SK-N-SH (cell line): Measurements from ENCODE around the gene MAN2A2. TPM values are rescaled to one million over a fixed set of nuclear protein-coding genes. Genes with fewer than 3 reads are reported as not detected.

Experiments
- CTCF ChIA-PET: fragments of 300-600, 350-600 bp; formaldehyde crosslinking; extraction: SDS; loops from one replicate; lab custom pipeline; 2021; lab: Yijun Ruan, JAX
- POLR2A ChIA-PET: fragments of 350-600 bp; sonication (Branson Sonifier 250); formaldehyde crosslinking; extraction: SDS; loops from one replicate; lab custom pipeline; 2020; ENCODE audit warnings: antibody characterized with exemption, inconsistent platforms; lab: Yijun Ruan, JAX
- DNase-seq: peaks from one replicate; pipeline ENCODE4 v3.0.0; 2012
- H2AFZ ChIP-seq: fragments of 200-600 bp; sonication (generic); 2 replicates; pipeline ENCODE4 v1.8.1; 2016; ENCODE audit warnings: antibody characterized with exemption, mild to moderate bottlenecking, low read depth
- H3F3A ChIP-seq: fragments of 200-600 bp; sonication (generic); replicated peaks from 2 replicates; pipeline ENCODE3; 2016; ENCODE audit warnings: antibody characterized with exemption, mild to moderate bottlenecking; ENCODE audit not compliant: insufficient read depth
- H3K27ac ChIP-seq, 2 experiments: fragments of 200-500 bp in 1 of 2; fragments of 200-600 bp in 1 of 2; sonication (Bioruptor generic) in 1 of 2; sonication (generic), shearing (Covaris generic) in 1 of 2; 2 replicates each; pipeline versions ENCODE4 v1.5.1 to v1.6.1; 2014 to 2016; ENCODE audit warnings: low read depth in 2 of 2, inconsistent platforms in 1 of 2, low read length in 1 of 2, mild to moderate bottlenecking in 1 of 2, mixed read lengths in 1 of 2
- H3K27me3 ChIP-seq: fragments of 200-600 bp; sonication (generic), shearing (Covaris generic); 2 replicates; pipeline ENCODE4 v1.6.1; 2016; ENCODE audit warnings: mixed run types; ENCODE audit not compliant: insufficient read depth
- H3K36me3 ChIP-seq, 2 experiments: fragments of 200-500 bp in 1 of 2; fragments of 200-600 bp in 1 of 2; sonication (Bioruptor generic) in 1 of 2; sonication (generic) in 1 of 2; replicated peaks in 1 of 2; 2 replicates each; pipeline versions ENCODE3 to v1.5.1; 2014 to 2016; ENCODE audit warnings: low read length in 1 of 2, mild to moderate bottlenecking in 1 of 2; ENCODE audit not compliant: insufficient read depth in 2 of 2, control insufficient read depth in 1 of 2
- H3K4me1 ChIP-seq, 2 experiments: fragments of 200-500 bp in 1 of 2; fragments of 200-600 bp in 1 of 2; sonication (Bioruptor generic) in 1 of 2; sonication (generic), shearing (Covaris generic) in 1 of 2; 2 replicates each; pipeline versions ENCODE4 v1.5.1 to v1.6.1; 2014 to 2016; ENCODE audit warnings: low read depth in 1 of 2, low read length in 1 of 2, mixed run types in 1 of 2; ENCODE audit not compliant: insufficient read depth in 2 of 2, control insufficient read depth in 1 of 2
- H3K4me2 ChIP-seq: fragments of 200-600 bp; sonication (generic), shearing (Covaris generic); 2 replicates; pipeline ENCODE4 v1.6.1; 2017; ENCODE audit warnings: mixed run types
- H3K4me3 ChIP-seq, 2 experiments: fragments of 200-500 bp in 1 of 2; fragments of 200-600 bp in 1 of 2; sonication (Bioruptor generic) in 1 of 2; sonication (generic), shearing (Covaris generic) in 1 of 2; 2 replicates each; pipeline versions ENCODE4 v1.5.1 to v1.8.1; 2014 to 2016; ENCODE audit warnings: low read depth in 2 of 2, inconsistent platforms in 1 of 2, low read length in 1 of 2, mild to moderate bottlenecking in 1 of 2, mixed read lengths in 1 of 2, moderate library complexity in 1 of 2
- H3K79me2 ChIP-seq: fragments of 200-600 bp; sonication (generic); 2 replicates; pipeline ENCODE4 v1.8.1; 2017; ENCODE audit warnings: mild to moderate bottlenecking; ENCODE audit not compliant: insufficient read depth
- H3K9ac ChIP-seq: fragments of 200-600 bp; sonication (generic); 2 replicates; pipeline ENCODE4 v1.6.1; 2017; ENCODE audit warnings: mixed run types
- H3K9me2 ChIP-seq: fragments of 200-600 bp; sonication (generic); 2 replicates; pipeline ENCODE4 v1.6.1; 2017; ENCODE audit warnings: mixed run types
- H3K9me3 ChIP-seq: fragments of 200-600 bp; sonication (generic); 2 replicates; pipeline ENCODE4 v1.6.1; 2017; ENCODE audit warnings: mixed run types, mild to moderate bottlenecking, moderate library complexity
- H4K20me1 ChIP-seq: fragments of 200-600 bp; sonication (generic); 2 replicates; pipeline ENCODE4 v1.6.1; 2017; ENCODE audit warnings: mild to moderate bottlenecking, mixed run types; ENCODE audit not compliant: insufficient read depth
- CHD2 ChIP-seq: fragments of 150-350 bp; IDR thresholded peaks from 2 replicates; pipeline ENCODE4 v1.6.1; 2018; ENCODE audit warnings: low read length; ENCODE audit not compliant: partially characterized antibody
- CTCF ChIP-seq: fragments of 200-600 bp; sonication (generic); IDR thresholded peaks from 2 replicates; pipeline ENCODE4 v1.6.1; 2017; ENCODE audit warnings: antibody characterized with exemption, mild to moderate bottlenecking, moderate library complexity
- ELF1 ChIP-seq: IDR thresholded peaks from 2 replicates; pipeline ENCODE4 v1.4.0; 2012
- EP300 ChIP-seq, 2 experiments: IDR thresholded peaks; 2 replicates each; pipeline versions ENCODE4 v1.4.0 to v1.6.1; 2012; ENCODE audit warnings: borderline replicate concordance in 1 of 2, low read depth in 1 of 2, low read length in 1 of 2
- FOXJ3 ChIP-seq: sonication (generic); formaldehyde crosslinking; IDR thresholded peaks from 2 replicates; pipeline ENCODE4 v1.5.1; 2020; ENCODE audit warnings: mild to moderate bottlenecking, missing genetic modification reagents
- GABPA ChIP-seq: IDR thresholded peaks from 2 replicates; pipeline ENCODE4 v1.4.0; 2012; ENCODE audit warnings: low read depth, mild to moderate bottlenecking
- GATA2 ChIP-seq: sonication (generic); formaldehyde crosslinking; IDR thresholded peaks from 2 replicates; pipeline ENCODE4 v1.5.0; 2020; ENCODE audit warnings: mild to moderate bottlenecking, missing genetic modification reagents
- MAX ChIP-seq: IDR thresholded peaks from 2 replicates; pipeline ENCODE4 v1.4.0; 2012; ENCODE audit warnings: low read depth
- MXI1 ChIP-seq: IDR thresholded peaks from 2 replicates; pipeline ENCODE4 v1.6.1; 2012; ENCODE audit warnings: mild to moderate bottlenecking, low read depth, low read length, improper control_type of control experiment
- NFIC ChIP-seq: IDR thresholded peaks from 2 replicates; pipeline ENCODE4 v1.4.0; 2012; ENCODE audit warnings: borderline replicate concordance
- NRF1 ChIP-seq: IDR thresholded peaks from 2 replicates; pipeline ENCODE4 v1.6.1; 2012; ENCODE audit warnings: low read depth, mild to moderate bottlenecking, low read length
- PBX3 ChIP-seq: IDR thresholded peaks from 2 replicates; pipeline ENCODE4; 2012
- RAD21 ChIP-seq: IDR thresholded peaks from 2 replicates; pipeline ENCODE4 v1.6.1; 2012; ENCODE audit warnings: mild to moderate bottlenecking, low read length
- RCOR1 ChIP-seq: fragments of 150-350 bp; IDR thresholded peaks from 2 replicates; pipeline ENCODE4 v1.6.1; 2017; ENCODE audit warnings: antibody characterized with exemption, low read length
- RFX5 ChIP-seq: IDR thresholded peaks from 2 replicates; pipeline ENCODE4 v1.6.1; 2012; ENCODE audit warnings: mild to moderate bottlenecking, improper control_type of control experiment, low read length
- RXRA ChIP-seq: IDR thresholded peaks from 2 replicates; pipeline ENCODE4 v1.4.0; 2012; ENCODE audit warnings: low read depth, mild to moderate bottlenecking, borderline replicate concordance
- SMC3 ChIP-seq: IDR thresholded peaks from 2 replicates; pipeline ENCODE4 v1.6.1; 2012; ENCODE audit warnings: low read depth, low read length, improper control_type of control experiment
- TEAD4 ChIP-seq: IDR thresholded peaks from 2 replicates; pipeline ENCODE4 v1.4.0; 2012; ENCODE audit warnings: mild to moderate bottlenecking, borderline replicate concordance; ENCODE audit not compliant: insufficient read depth
- YY1 ChIP-seq: IDR thresholded peaks from 2 replicates; pipeline ENCODE4 v1.4.0; 2012; ENCODE audit warnings: low read depth, mild to moderate bottlenecking
- WGBS: methylation state at CpG from one replicate; pipeline ENCODE4 v1.1.6; 2017; ENCODE audit warnings: low lambda C conversion rate; 5-methylcytosine and 5-hydroxymethylcytosine counted together
- polyA plus RNA-seq, 3 experiments: library from polyadenylated mRNA; depleted of rRNA; stranded (reverse); fragments of >200 nt; gene quantifications; 2 replicates each; pipeline ENCODE4 v1.2.3, GENCODE V29; 2012

MAN2A2 gene
- polyA plus RNA-seq, 1 of the 3 experiments (the other 2 are of a cell fraction), result 35.0 TPM

GRCh38 chr15:90893175-90894090, 9.7 kb upstream of the MAN2A2 start:
- ChIA-PET CTCF (interaction anchor here (0.8 to 6.4 kb wide), 7 partner anchors 7 to 247 kb away, joined by 3 to 93 read pairs (median 6); partner anchors contain the start of genes FES, HDDC3, MAN2A2 and UNC45A), POLR2A (no interaction called here)
- H3K27ac ChIP-seq, result no peak overlapping the region
- no peak overlapping the region for H3K4me2 ChIP-seq
- peak; percentile 57 for DNase-seq
- 93% methylated on average over 24 of the region's 33 CpGs for WGBS
- no peaks in the 10 kb centered on the region for H3K36me3 ChIP-seq
- H3K4me3 ChIP-seq, result no peak overlapping the region
- H4K20me1 ChIP-seq, result no peaks in the 10 kb centered on the region
- H3F3A ChIP-seq, result no peaks in the 10 kb centered on the region
- no peak overlapping the region for H2AFZ ChIP-seq
- no peak overlapping the region for H3K9ac ChIP-seq
- H3K79me2 ChIP-seq, result no peaks in the 10 kb centered on the region
- H3K9me3 ChIP-seq, result no peaks in the 10 kb centered on the region
- no peaks in the 10 kb centered on the region for H3K27me3 ChIP-seq
- TF ChIP-seq RAD21, result no peak
- TF ChIP-seq CTCF, result peak; percentile 29
- no peak for TF ChIP-seq RFX5
- TF ChIP-seq YY1, result no peak
- no peak for TF ChIP-seq NRF1
- H3K9me2 ChIP-seq, result no peaks in the 10 kb centered on the region
- H3K4me1 ChIP-seq, result peaks cover 0 to 8% of the 10 kb centered on the region in 2 experiments; a peak in 1 of 4 replicates

- Histone ChIP-seq H3K79me2 (no peaks in the 10 kb centered on the region), H4K20me1 (no peaks in the 10 kb centered on the region), H3K9me3 (no peaks in the 10 kb centered on the region), H3K36me3 (no peaks in the 10 kb centered on the region), H3K4me3 (no peak overlapping the region; a peak in 1 of 4 replicates), H2AFZ (no peak overlapping the region), H3K27me3 (no peaks in the 10 kb centered on the region), H3K9ac (no peak overlapping the region), H3K27ac (peak overlapping the region in 1 of 2 experiments; percentile 83; a peak in 2 of 4 replicates), H3F3A (peaks cover 2% of the 10 kb centered on the region), H3K4me1 (peaks cover 0 to 8% of the 10 kb centered on the region in 2 experiments; a peak in 1 of 4 replicates), H3K9me2 (no peaks in the 10 kb centered on the region), H3K4me2 (no peak overlapping the region)
- peak; percentile 86 for DNase-seq
- no peak for TF ChIP-seq GABPA
- TF ChIP-seq MXI1, result peak; percentile 69; the same call in 1 of the 2 replicates
- TF ChIP-seq CHD2, result peak; percentile 15
- TF ChIP-seq GATA2 (CRISPR knock-in tag), result peak; percentile 75
- peak; percentile 17; the same call in 1 of the 2 replicates for TF ChIP-seq FOXJ3 (CRISPR knock-in tag)
- TF ChIP-seq RAD21, result peak; percentile 36; the same call in 1 of the 2 replicates
- 0 out of 2 replicates have a peak, but pooled peaks have one; percentile 14 for TF ChIP-seq MAX
- TF ChIP-seq RXRA, result no peak
- TF ChIP-seq NFIC, result no peak
- TF ChIP-seq ELF1, result no peak
- peak; percentile 37 for TF ChIP-seq PBX3
- peak; percentile 46; the same call in 1 of the 2 replicates for TF ChIP-seq RCOR1
- no peak for TF ChIP-seq TEAD4
- peak in 1 of 2 experiments; percentile 30; a peak in 1 of 4 replicates for TF ChIP-seq EP300 (IDR thresholded peaks at IDR 0.05; ENCODE audit: borderline replicate concordance in 1 of 2, low read depth in 1 of 2, low read length in 1 of 2)
- no peak for TF ChIP-seq RFX5
- TF ChIP-seq CTCF, result peak; percentile 32
- TF ChIP-seq SMC3, result no peak; the same call in 1 of the 2 replicates
- ChIA-PET POLR2A (interaction anchor here (0.6 to 1.6 kb wide), 6 partner anchors 34 to 1848 kb away, joined by 3 to 8 read pairs (median 5); partner anchors contain the start of genes HDDC3 and UNC45A), CTCF (interaction anchor here (0.7 to 6.4 kb wide), 7 partner anchors 9 to 646 kb away, joined by 3 to 93 read pairs (median 6); partner anchors contain the start of genes FES, HDDC3, TTLL13 and UNC45A)
- 46% methylated on average over 9 of the region's 10 CpGs for WGBS
Measured at GRCh38 chr15:90895571-90896117, 7.5 kb upstream of the MAN2A2 start.
